Measurements from ENCODE around the gene AEBP2. TPM values are rescaled to one million over a fixed set of nuclear protein-coding genes. Genes with fewer than 3 reads are reported as not detected.

The AEBP2 gene
- total and polyA plus RNA-seq, 4 donors: 24.8 to 89.0 (median 49.8) TPM

- H3K4me1 ChIP-seq (ENCODE audit: control insufficient read depth in 1 of 2, insufficient read depth in 2 of 2, low read length in 2 of 2): peaks cover 2% of the 10 kb centered on the region in 2 donors
- no peaks in the 10 kb centered on the region for H3K36me3 ChIP-seq (ENCODE audit: control insufficient read depth in 1 of 2, insufficient read depth in 2 of 2, low read length in 1 of 2)
- no peak overlapping the region for H3K27ac ChIP-seq (ENCODE audit: low read depth in 1 of 2, low read length in 2 of 2)
- H3K27me3 ChIP-seq (ENCODE audit: control insufficient read depth in 1 of 2, insufficient read depth in 2 of 2, low read length in 1 of 2): no peaks in the 10 kb centered on the region
- no peak for DNase-seq
- no peak for ATAC-seq (ENCODE audit: low FRiP score)
- no peak overlapping the region for H3K4me3 ChIP-seq (ENCODE audit: low read length in 2 of 2)
- intact Hi-C loops (cut with DNase I): no loop called here
- H3K9me3 ChIP-seq (ENCODE audit: control insufficient read depth, low read length): no peaks in the 10 kb centered on the region
- WGBS, 2 donors: 95 to 98% methylated on average over 8 of the region's 8 CpGs
Observed at GRCh38 chr12:19477071-19477470, 37.8 kb downstream of the AEBP2 start.

- Histone ChIP-seq H3K9me3 (ENCODE audit: control insufficient read depth, low read length) (no peaks in the 10 kb centered on the region), H3K27ac (ENCODE audit: low read depth in 1 of 2, low read length in 2 of 2) (no peak overlapping the region), H3K4me1 (ENCODE audit: control insufficient read depth in 1 of 2, insufficient read depth in 2 of 2, low read length in 2 of 2) (peaks cover 2 to 10% of the 10 kb centered on the region in 2 donors), H3K27me3 (ENCODE audit: control insufficient read depth in 1 of 2, insufficient read depth in 2 of 2, low read length in 1 of 2) (no peaks in the 10 kb centered on the region), H3K36me3 (ENCODE audit: control insufficient read depth in 1 of 2, insufficient read depth in 2 of 2, low read length in 1 of 2) (no peaks in the 10 kb centered on the region), H3K4me3 (ENCODE audit: low read length in 2 of 2) (no peak overlapping the region)
- intact Hi-C loops (cut with DNase I): loop anchor here in 1 of 2 donors (5.0 kb wide), 1 partner anchor 33 kb away; no protein-coding TSS in a partner anchor
- DNase-seq: no peak
- ATAC-seq (ENCODE audit: low FRiP score): no peak
- 90 to 96% methylated on average over 1 of the region's 1 CpG for WGBS, 2 donors
Observed at GRCh38 chr12:19480459-19480858, 41.2 kb downstream of the AEBP2 start.

- intact Hi-C loops (cut with DNase I): loop anchor here in 1 of 2 donors (5.0 kb wide), 1 partner anchor 35 kb away; no protein-coding TSS in a partner anchor
- DNase-seq: no peak
- H3K4me1 ChIP-seq (ENCODE audit: control insufficient read depth in 1 of 2, insufficient read depth in 2 of 2, low read length in 2 of 2): peaks cover 2 to 10% of the 10 kb centered on the region in 2 donors
- WGBS, 2 donors: 65 to 88% methylated on average over 3 of the region's 3 CpGs
- no peaks in the 10 kb centered on the region for H3K9me3 ChIP-seq (ENCODE audit: control insufficient read depth, low read length)
- no peak overlapping the region for H3K27ac ChIP-seq (ENCODE audit: low read depth in 1 of 2, low read length in 2 of 2)
- no peaks in the 10 kb centered on the region for H3K27me3 ChIP-seq (ENCODE audit: control insufficient read depth in 1 of 2, insufficient read depth in 2 of 2, low read length in 1 of 2)
- H3K36me3 ChIP-seq (ENCODE audit: control insufficient read depth in 1 of 2, insufficient read depth in 2 of 2, low read length in 1 of 2): no peaks in the 10 kb centered on the region
- ATAC-seq (ENCODE audit: low FRiP score): no peak
- no peak overlapping the region for H3K4me3 ChIP-seq (ENCODE audit: low read length in 2 of 2)
Observed at GRCh38 chr12:19482036-19482435, 42.7 kb downstream of the AEBP2 start.

GRCh38 chr12:19482551-19483109 lies 43.3 kb downstream of the AEBP2 start:
- no peaks in the 10 kb centered on the region for H3K27me3 ChIP-seq (ENCODE audit: control insufficient read depth in 1 of 2, insufficient read depth in 2 of 2, low read length in 1 of 2)
- H3K4me1 ChIP-seq (ENCODE audit: control insufficient read depth in 1 of 2, insufficient read depth in 2 of 2, low read length in 2 of 2): peaks cover 2 to 10% of the 10 kb centered on the region in 2 donors
- no peaks in the 10 kb centered on the region for H3K9me3 ChIP-seq (ENCODE audit: control insufficient read depth, low read length)
- intact Hi-C loops (cut with DNase I): loop anchor here in 1 of 2 donors (5.0 kb wide), 1 partner anchor 35 kb away; no protein-coding TSS in a partner anchor
- H3K36me3 ChIP-seq (ENCODE audit: control insufficient read depth in 1 of 2, insufficient read depth in 2 of 2, low read length in 1 of 2): no peaks in the 10 kb centered on the region
- H3K4me3 ChIP-seq (ENCODE audit: low read length in 2 of 2): no peak overlapping the region
- WGBS, 2 donors: 60 to 65% methylated on average over 9 of the region's 9 CpGs
- H3K27ac ChIP-seq (ENCODE audit: low read depth in 1 of 2, low read length in 2 of 2): peak overlapping the region in 1 of 2 donors; percentile 23
- DNase-seq: peak in 1 of 2 donors; percentile 67
- peak; percentile 69 for ATAC-seq (ENCODE audit: low FRiP score)

- Histone ChIP-seq H3K4me1 (ENCODE audit: control insufficient read depth in 1 of 2, insufficient read depth in 2 of 2, low read length in 2 of 2) (peaks cover 2 to 10% of the 10 kb centered on the region in 2 donors), H3K27ac (ENCODE audit: low read depth in 1 of 2, low read length in 2 of 2) (no peak overlapping the region), H3K36me3 (ENCODE audit: control insufficient read depth in 1 of 2, insufficient read depth in 2 of 2, low read length in 1 of 2) (no peaks in the 10 kb centered on the region), H3K9me3 (ENCODE audit: control insufficient read depth, low read length) (no peaks in the 10 kb centered on the region), H3K27me3 (ENCODE audit: control insufficient read depth in 1 of 2, insufficient read depth in 2 of 2, low read length in 1 of 2) (no peaks in the 10 kb centered on the region), H3K4me3 (ENCODE audit: low read length in 2 of 2) (no peak overlapping the region)
- no peak for ATAC-seq (ENCODE audit: low FRiP score)
- DNase-seq: no peak
- 57 to 59% methylated on average over 4 of the region's 4 CpGs for WGBS, 2 donors
- intact Hi-C loops (cut with DNase I): loop anchor here in 1 of 2 donors (5.0 kb wide), 1 partner anchor 36 kb away; no protein-coding TSS in a partner anchor
Observed at GRCh38 chr12:19483727-19484126, 44.4 kb downstream of the AEBP2 start.

GRCh38 chr12:19484738-19485137 lies 45.4 kb downstream of the AEBP2 start:
- intact Hi-C loops (cut with DNase I): loop anchor here in 1 of 2 donors (5.0 kb wide), 1 partner anchor 37 kb away; no protein-coding TSS in a partner anchor
- H3K4me1 ChIP-seq (ENCODE audit: control insufficient read depth in 1 of 2, insufficient read depth in 2 of 2, low read length in 2 of 2): peaks cover 2 to 10% of the 10 kb centered on the region in 2 donors
- no peak for DNase-seq
- H3K4me3 ChIP-seq (ENCODE audit: low read length in 2 of 2): no peak overlapping the region
- no peak for ATAC-seq (ENCODE audit: low FRiP score)
- no peaks in the 10 kb centered on the region for H3K36me3 ChIP-seq (ENCODE audit: control insufficient read depth in 1 of 2, insufficient read depth in 2 of 2, low read length in 1 of 2)
- H3K27ac ChIP-seq (ENCODE audit: low read depth in 1 of 2, low read length in 2 of 2): no peak overlapping the region
- 84 to 92% methylated on average over 3 of the region's 3 CpGs for WGBS, 2 donors
- no peaks in the 10 kb centered on the region for H3K27me3 ChIP-seq (ENCODE audit: control insufficient read depth in 1 of 2, insufficient read depth in 2 of 2, low read length in 1 of 2)
- H3K9me3 ChIP-seq (ENCODE audit: control insufficient read depth, low read length): no peaks in the 10 kb centered on the region

GRCh38 chr12:19485240-19485639 lies 45.9 kb downstream of the AEBP2 start:
- 50 to 65% methylated on average over 6 of the region's 6 CpGs for whole genome bisulfite sequencing, 2 donors
- intact Hi-C loops (cut with DNase I): no loop called here
- H3K27ac ChIP-seq (ENCODE audit: low read depth in 1 of 2, low read length in 2 of 2): no peak overlapping the region

GRCh38 chr12:19489168-19489567 lies 49.9 kb downstream of the AEBP2 start:
- no peak overlapping the region for H3K4me3 ChIP-seq (ENCODE audit: low read length in 2 of 2)
- H3K4me1 ChIP-seq (ENCODE audit: control insufficient read depth in 1 of 2, insufficient read depth in 2 of 2, low read length in 2 of 2): peaks cover 0 to 2% of the 10 kb centered on the region in 2 donors
- intact Hi-C loops (cut with DNase I): no loop called here
- 89 to 93% methylated on average over 4 of the region's 4 CpGs for whole genome bisulfite sequencing, 2 donors
- H3K27me3 ChIP-seq (ENCODE audit: control insufficient read depth in 1 of 2, insufficient read depth in 2 of 2, low read length in 1 of 2): no peaks in the 10 kb centered on the region
- H3K27ac ChIP-seq (ENCODE audit: low read depth in 1 of 2, low read length in 2 of 2): no peak overlapping the region
- DNase-seq: no peak
- ATAC-seq (ENCODE audit: low FRiP score): no peak
- H3K9me3 ChIP-seq (ENCODE audit: control insufficient read depth, low read length): no peaks in the 10 kb centered on the region
- no peaks in the 10 kb centered on the region for H3K36me3 ChIP-seq (ENCODE audit: control insufficient read depth in 1 of 2, insufficient read depth in 2 of 2, low read length in 1 of 2)

More at GRCh38 chr12:19485240-19485639, 45.9 kb downstream of the AEBP2 start:
- H3K4me3 ChIP-seq (ENCODE audit: low read length in 2 of 2): no peak overlapping the region
- peaks cover 2 to 10% of the 10 kb centered on the region in 2 donors for H3K4me1 ChIP-seq (ENCODE audit: control insufficient read depth in 1 of 2, insufficient read depth in 2 of 2, low read length in 2 of 2)
- ATAC-seq (ENCODE audit: low FRiP score): no peak
- no peak for DNase-seq
- no peaks in the 10 kb centered on the region for H3K36me3 ChIP-seq (ENCODE audit: control insufficient read depth in 1 of 2, insufficient read depth in 2 of 2, low read length in 1 of 2)
- no peaks in the 10 kb centered on the region for H3K9me3 ChIP-seq (ENCODE audit: control insufficient read depth, low read length)
- H3K27me3 ChIP-seq (ENCODE audit: control insufficient read depth in 1 of 2, insufficient read depth in 2 of 2, low read length in 1 of 2): no peaks in the 10 kb centered on the region

- DNase-seq (no peak), ATAC-seq (ENCODE audit: low FRiP score) (no peak)
- no peaks in the 10 kb centered on the region for H3K36me3 ChIP-seq (ENCODE audit: control insufficient read depth in 1 of 2, insufficient read depth in 2 of 2, low read length in 1 of 2)
- H3K27me3 ChIP-seq (ENCODE audit: control insufficient read depth in 1 of 2, insufficient read depth in 2 of 2, low read length in 1 of 2): no peaks in the 10 kb centered on the region
- intact Hi-C loops (cut with DNase I): no loop called here
- H3K27ac ChIP-seq (ENCODE audit: low read depth in 1 of 2, low read length in 2 of 2): no peak overlapping the region
- H3K9me3 ChIP-seq (ENCODE audit: control insufficient read depth, low read length): no peaks in the 10 kb centered on the region
- no peak overlapping the region for H3K4me3 ChIP-seq (ENCODE audit: low read length in 2 of 2)
- WGBS, 2 donors: 17 to 27% methylated on average over 3 of the region's 3 CpGs
- peaks cover 0 to 2% of the 10 kb centered on the region in 2 donors for H3K4me1 ChIP-seq (ENCODE audit: control insufficient read depth in 1 of 2, insufficient read depth in 2 of 2, low read length in 2 of 2)
Observed at GRCh38 chr12:19490908-19491307, 51.6 kb downstream of the AEBP2 start.
